NCI-H2107 treated with DMSO at 0.1 percent for 48 hours (cell line): ENCODE results near the gene COL26A1.
"Not testable (repeated sequence)": the region's sequence is repeated elsewhere in the genome, so short reads cannot be mapped to it uniquely, and the experiment has no call there.

Experiments used
- DNase-seq: peaks from one replicate; lab custom pipeline; 2025; ENCODE audit not compliant: unreplicated experiment; lab: John Stamatoyannopoulos, UW

The COL26A1 gene

DNA sequence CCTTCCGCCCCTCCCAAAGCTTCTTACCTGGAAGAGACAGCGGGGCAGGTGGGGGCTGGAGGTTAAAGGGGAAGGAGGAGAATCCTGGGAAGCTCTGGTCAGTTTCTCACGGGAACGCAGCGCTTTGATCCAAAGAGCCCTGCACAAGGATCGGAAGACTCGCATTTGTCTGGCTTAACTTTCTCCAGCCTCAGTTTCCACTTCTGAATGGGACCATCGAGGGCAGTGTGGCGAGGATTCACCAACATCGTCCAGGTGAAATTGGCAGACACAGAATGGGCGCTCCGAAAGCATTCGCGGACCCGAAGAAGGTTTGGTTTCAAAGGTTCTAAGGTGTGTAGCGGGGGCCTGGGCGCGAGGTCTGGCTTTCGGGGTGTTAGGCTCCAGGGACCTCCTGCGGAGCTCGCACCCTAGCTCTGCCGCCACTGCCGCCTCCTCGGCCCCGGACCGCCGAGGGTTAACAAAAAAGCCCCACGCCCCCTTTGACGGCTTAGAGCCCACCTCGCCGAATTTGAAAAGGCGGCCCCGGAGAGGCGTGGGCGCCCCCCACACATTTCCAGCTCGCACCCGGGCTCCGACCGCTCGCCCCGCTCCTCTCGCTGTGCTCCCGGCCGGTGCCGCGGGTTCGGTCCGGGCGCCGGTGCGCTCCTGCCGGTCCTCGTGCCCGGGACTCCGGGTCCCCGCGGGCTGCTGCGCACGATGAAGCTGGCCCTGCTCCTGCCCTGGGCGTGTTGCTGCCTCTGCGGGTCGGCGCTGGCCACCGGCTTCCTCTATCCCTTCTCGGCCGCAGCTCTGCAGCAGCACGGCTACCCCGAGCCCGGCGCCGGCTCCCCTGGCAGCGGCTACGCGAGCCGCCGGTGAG is at the start of gene COL26A1:
COL26A1 (plus strand) TSS at position 542 of the 862 bp plus-strand sequence; CDS start at position 700, 158 bp downstream.
- no peak for DNase-seq

DNA sequence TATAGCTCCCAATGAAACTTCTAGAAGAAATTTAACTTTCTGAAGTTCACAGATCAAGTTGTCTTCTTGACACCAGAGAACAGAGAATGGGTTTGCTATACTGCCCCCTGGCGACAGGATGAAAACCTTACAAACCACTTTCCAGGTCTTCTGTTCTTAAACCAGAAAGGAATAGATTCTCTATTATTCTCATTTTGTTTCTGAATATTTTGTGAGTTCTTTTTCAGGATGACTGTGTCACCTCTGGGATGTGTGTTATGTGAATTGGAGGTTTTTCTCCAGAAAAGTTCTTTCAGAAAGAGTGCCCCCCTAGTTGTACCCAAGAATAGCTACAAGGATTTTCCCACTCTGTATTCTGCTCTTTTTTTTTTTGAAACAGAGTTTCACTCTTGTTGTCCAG is 47.3 kb upstream of the COL26A1 start:
- DNase-seq: no peak

- DNase-seq: no peak
These were observed 43.3 kb upstream of the COL26A1 start for GRCh38 chr7:101319401-101319800.

DNA sequence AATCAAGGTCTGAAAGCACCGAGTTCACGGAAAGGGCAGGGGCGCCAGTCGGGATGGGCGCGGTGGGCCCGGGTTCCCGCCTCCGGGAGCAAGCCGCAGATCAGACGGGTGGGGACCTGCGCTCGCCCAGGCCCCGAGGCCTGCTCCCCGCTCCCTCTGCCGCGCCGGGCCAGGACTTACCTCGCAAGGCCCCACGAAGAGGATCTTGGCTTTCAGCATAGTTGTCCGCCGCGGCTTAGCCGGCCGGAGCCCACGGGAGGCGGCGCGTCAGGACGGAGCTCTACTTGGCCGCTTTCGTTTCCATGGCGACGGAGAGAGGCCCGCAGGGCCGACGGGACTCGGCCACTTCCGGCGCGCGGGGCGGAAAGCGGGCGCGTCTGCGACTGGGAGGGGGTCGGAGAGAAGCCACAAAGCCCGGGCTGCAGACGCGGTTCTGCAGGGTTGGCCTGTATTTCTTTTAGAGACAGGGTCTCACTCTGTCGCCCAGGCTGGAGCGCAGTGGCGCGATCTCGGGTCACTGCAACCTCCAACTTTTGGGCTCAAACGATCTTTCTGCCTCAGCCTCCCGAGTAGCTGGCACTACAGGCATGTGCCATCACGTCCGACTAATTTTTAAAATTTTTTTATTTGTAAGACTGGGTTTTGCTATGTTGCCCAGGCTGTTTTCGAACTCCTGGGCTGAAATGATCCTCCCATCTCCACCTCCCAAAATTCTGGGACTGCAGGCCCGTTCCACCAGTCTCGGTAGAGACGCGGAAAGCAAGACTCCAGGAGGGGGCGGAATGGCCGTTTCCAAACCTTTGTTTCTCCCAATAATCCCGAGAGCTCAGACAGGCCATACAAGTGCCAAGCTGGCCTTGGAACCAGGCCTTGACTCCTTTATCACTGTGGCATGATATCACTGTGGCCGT is 40.9 kb upstream of the COL26A1 start, which contains the start of gene IFT22:
IFT22 (minus strand) TSS at position 322 of the 911 bp plus-strand sequence; CDS start at position 219, 103 bp downstream.
- peak; percentile 64 for DNase-seq

GRCh38 chr7:101328159-101328558 is 34.5 kb upstream of the COL26A1 start:
- DNase-seq: no peak

DNA sequence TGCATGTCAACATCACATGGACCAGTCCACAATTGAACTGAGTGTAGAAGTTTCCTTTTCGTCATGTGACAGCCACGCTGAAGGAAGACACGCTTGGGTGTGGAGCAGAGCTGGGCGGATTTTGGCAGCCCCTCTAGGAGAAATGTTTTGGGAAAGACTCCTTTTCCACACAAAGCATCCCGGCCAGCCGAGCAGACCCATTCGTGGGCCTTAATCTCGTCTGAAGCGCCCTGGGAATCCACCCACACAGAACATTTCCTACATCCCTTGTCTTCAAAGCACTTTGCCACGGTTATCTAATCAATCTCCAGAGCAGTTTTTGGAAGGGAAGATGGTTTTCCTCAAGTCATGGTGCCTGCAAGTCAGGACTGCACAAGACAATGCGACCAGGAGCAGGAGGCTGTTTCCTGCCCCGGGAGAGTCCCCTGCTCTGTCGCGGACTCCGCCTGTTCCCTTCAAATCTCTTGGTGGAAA is 32.6 kb upstream of the COL26A1 start:
- no peak for DNase-seq

DNA sequence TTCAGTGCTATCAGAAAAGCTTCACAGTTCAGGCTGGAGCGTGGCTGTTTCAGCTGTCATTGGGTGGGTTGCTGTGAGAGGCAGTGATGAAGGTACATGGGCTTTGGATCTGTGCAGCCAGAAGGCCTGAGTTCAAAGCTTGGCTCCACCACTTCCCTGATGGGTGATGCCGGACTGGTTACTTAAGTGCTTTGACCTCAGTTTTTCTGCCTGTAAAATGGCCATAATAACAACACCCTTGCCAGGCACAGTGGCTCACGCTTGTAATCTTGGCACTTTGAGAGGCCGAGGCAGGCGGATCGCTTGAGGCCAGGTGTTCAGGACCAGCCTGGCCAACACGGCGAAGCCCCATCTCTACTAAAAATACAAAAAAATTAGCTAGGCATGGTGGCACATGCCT is 30.6 kb upstream of the COL26A1 start:
- DNase-seq: no peak

- no peak for DNase-seq
These were observed 28.8 kb upstream of the COL26A1 start for GRCh38 chr7:101333912-101334311.

DNA sequence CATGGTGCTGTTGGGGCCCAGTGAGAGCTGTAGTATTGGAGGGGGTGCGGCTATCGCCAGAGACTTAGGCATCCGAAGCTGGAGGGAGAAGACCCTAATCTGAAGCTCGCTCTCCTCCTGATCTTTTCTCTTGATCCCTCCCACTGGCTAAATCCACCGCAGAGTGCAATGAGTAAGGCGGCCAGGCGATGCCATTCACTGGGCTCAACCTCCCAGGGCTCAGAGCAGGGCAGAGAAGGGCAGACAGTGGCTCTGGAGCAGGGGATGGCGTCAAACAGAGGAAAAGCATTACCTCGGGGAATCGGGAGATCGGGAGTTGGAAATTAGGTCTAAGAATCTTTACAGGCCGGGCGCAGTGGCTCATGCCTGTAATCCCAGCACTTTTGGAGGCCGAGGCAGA is 22.3 kb upstream of the COL26A1 start:
- DNase-seq: no peak

DNA sequence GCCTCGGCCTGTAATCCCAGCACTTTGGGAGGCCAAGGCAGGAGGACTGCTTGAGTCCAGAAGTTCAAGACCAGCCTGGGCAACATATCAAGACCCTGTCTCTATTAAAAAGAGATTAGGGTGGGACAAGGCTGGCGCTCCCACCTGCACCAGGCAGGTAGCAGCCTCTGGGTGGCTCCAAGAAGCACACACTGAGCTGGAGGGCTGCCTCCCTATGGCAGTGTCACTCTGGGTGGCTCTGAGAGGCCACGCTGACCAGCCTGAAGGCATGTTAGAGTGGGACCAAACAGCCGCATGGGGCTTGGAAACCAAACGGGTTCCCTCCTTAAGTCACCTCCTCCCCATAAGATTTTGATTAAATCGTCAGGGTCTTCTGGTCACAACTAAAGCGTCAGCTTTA is 19.8 kb upstream of the COL26A1 start:
- no peak for DNase-seq

DNA sequence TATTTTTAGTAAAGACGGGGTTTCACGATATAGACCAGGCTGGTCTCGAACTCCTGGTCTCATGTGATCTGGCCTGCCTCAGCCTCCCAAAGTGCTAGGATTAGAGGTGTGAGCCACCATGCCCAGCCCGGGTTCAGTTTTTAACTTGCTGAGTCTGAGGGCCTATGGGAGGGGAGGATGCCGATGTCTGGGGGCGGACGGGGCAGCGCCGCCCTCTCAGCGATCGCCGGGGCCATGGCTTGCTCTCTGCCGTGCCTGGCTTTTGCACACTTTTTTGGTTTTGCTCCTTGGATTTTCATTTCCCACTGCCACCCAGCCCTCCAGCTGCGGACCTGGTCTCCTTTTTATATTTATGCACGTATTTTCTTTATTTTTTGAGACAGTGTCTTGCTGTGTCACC is 15.2 kb upstream of the COL26A1 start:
- no peak for DNase-seq

GRCh38 chr7:101348456-101349067 is 14.1 kb upstream of the COL26A1 start:
- DNase-seq: not testable (repeated sequence)

DNA sequence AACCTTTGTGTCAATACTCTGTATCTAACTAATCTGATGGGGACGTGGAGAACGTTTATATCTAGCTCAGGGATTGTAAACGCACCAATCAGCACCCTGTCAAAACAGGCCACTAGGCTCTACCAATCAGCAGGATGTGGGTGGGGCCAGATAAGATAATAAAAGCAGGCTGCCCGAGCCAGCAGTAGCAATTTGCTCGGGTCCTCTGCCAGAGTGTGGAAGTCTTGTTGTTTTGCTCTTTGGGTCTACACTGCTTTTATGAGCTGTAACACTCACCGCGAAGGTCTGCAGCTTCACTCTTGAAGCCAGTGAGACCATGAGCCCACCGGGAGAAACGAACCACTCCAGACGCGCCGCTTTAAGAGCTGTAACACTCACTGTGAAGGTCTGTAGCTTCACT is 13.4 kb upstream of the COL26A1 start:
- not testable (repeated sequence) for DNase-seq

GRCh38 chr7:101352920-101353308 is 9.8 kb upstream of the COL26A1 start:
- DNase-seq: no peak

DNA sequence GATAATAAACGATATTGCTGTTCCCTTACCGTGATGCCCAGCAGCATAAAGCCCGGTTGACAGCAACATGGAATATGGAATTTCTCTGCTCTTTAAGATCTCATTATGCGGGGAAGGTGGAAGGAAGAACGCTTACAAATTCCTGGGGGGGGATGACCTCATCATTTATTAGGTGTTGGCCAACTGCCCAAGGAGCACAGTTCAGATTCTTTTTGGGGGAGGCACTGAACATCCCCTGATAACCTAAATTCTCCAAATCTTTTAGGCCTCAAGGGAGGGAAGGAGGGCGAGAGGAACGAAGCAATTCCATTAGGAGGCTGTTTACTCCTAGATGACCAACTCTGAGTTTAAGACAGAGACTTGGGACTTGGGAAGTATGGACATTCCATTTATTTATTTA is 5.2 kb upstream of the COL26A1 start:
- no peak for DNase-seq

GRCh38 chr7:101363196-101363733 is 590 bp downstream of the COL26A1 start:
- DNase-seq: no peak

DNA sequence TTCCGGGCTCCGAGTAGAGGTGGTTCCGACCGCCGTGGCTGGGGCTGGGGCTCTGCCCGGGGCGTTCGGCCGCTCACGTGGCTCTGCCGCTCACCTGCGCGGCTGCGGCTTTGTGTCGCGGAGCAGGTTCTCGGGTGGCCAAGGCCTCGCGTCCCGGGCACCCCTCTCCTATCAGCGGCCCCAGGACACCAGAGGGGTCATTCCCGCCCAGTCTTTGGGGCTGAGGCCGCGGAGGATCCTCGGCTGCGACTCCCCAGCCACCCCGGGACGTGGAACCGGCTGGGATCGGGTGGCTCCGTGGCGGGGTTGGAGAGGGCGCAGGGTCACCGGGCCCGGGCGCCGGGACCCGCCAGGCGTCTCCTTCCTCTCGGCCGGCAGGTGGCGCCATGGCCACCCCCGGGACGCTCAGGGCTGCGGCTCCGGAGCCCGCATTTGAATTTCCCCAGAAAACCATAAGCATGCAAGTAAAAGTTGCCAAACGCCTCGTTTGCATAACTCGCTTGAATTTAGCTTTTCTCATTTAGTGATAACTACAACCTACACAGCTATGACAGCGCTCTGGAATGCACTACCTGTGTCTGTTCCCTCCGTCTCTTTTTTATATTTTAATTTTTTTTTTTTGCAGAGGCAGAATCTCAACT is 1.2 kb downstream of the COL26A1 start:
- peak; percentile 16 for DNase-seq

- no peak for DNase-seq
These were observed 3.3 kb downstream of the COL26A1 start for GRCh38 chr7:101365956-101366355.

DNA sequence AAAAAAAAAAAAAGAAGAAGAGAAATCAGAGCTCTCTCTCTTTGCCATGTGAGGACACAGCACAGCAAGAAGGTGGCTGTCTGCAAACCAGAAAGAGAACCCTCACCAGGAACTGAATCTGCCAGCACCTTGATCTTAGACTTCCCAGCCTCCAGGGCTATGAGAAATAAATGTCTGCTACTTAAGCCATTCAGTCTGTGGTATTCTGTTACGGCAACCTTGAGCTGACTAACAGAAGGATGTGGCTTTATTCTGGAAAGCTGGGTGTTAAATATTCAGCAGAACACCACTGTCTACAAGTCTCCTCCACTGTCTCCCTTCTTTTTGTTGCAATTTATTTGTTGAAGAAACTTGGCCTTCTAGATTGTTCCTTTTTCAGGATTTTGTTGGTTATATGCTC is 5.0 kb downstream of the COL26A1 start:
- DNase-seq: no peak

DNA sequence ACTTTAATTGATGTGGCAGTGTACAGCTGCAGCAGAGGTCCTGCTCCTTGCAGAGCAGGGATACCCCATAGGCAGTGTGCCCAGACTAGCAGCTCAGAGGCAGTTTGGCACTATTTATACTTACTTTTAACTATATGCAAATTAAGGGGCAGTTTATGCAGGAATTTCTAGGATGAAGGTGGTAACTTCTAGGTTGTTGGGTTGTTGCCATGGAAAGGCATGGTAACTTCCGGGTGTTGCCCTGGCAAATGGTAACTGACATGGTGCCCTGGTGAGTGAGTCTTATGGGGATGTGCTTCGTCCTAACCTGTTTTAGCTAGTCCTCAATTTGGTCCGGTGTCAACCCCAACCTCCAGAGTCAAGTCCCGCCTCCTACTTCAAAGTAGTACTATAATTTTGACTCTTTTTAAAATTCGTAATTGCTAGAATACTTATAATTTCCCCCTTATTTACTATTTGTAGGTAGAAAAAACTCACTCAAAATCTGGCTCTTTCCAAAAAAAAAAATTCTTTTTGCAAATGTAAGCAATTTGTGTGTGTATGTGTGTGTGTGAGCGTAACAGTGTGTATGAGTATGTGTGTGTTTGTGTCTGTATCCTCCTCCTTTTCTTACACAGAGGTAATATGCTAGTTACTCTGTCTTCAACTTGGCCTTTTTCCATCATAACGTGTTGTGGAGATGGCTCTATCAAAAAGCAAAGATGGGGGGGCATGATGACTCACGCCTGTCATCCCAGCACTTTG is 5.9 kb downstream of the COL26A1 start:
- no peak for DNase-seq
